NCI-H1436 (cell line): Measurements from ENCODE around the gene CLDN4.
A peak's percentile ranks its signal among the peaks of the same experiment; 100 is the strongest.
"Not testable (repeated sequence)": the region's sequence is repeated elsewhere in the genome, so short reads cannot be mapped to it uniquely, and the experiment has no call there.

ENCODE experiments used
- DNase-seq: peaks from one replicate; lab custom pipeline; 2025; lab: John Stamatoyannopoulos, UW

CLDN4 gene

GRCh38 chr7:73823873-73824592 lies 6.8 kb upstream of the CLDN4 start:
- DNase-seq, result no peak

- no peak for DNase-seq
These were observed 5.8 kb upstream of the CLDN4 start for GRCh38 chr7:73824986-73825385.

GRCh38 chr7:73827567-73828106 lies 3.2 kb upstream of the CLDN4 start:
- DNase-seq, result peak; percentile 89

- DNase-seq, result peak; percentile 86
These were observed 2.5 kb upstream of the CLDN4 start for GRCh38 chr7:73828107-73828803.

GRCh38 chr7:73828972-73829371 lies 1.8 kb upstream of the CLDN4 start:
- no peak for DNase-seq

GRCh38 chr7:73829505-73829904 lies 1.3 kb upstream of the CLDN4 start:
- no peak for DNase-seq

GRCh38 chr7:73829921-73830680 lies 695 bp upstream of the CLDN4 start:
- no peak for DNase-seq

GRCh38 chr7:73831584-73831833 lies 713 bp downstream of the CLDN4 start:
- DNase-seq, result no peak

- DNase-seq, result peak; percentile 70
These were observed 1.2 kb downstream of the CLDN4 start for GRCh38 chr7:73831834-73832651.

- no peak for DNase-seq
These were observed 2.0 kb downstream of the CLDN4 start for GRCh38 chr7:73832806-73833205.

GRCh38 chr7:73833251-73833919 lies 2.6 kb downstream of the CLDN4 start:
- no peak for DNase-seq

- no peak for DNase-seq
These were observed 3.9 kb downstream of the CLDN4 start for GRCh38 chr7:73834626-73835191.

- DNase-seq, result not testable (repeated sequence)
These were observed 6.4 kb downstream of the CLDN4 start for GRCh38 chr7:73837167-73837566.

GRCh38 chr7:73838642-73839041 lies 7.8 kb downstream of the CLDN4 start:
- DNase-seq, result no peak

- no peak for DNase-seq
These were observed 8.5 kb downstream of the CLDN4 start for GRCh38 chr7:73839290-73839689.

- no peak for DNase-seq
These were observed 9.2 kb downstream of the CLDN4 start for GRCh38 chr7:73839743-73840714.

GRCh38 chr7:73840715-73841379 lies 10.1 kb downstream of the CLDN4 start:
- DNase-seq, result no peak

GRCh38 chr7:73841689-73842066 lies 10.9 kb downstream of the CLDN4 start:
- DNase-seq, result no peak
